HG03342 (cell line): ENCODE results near the gene PLSCR3.

Source experiments
- ATAC-seq: cut with Tn5 transposase; IDR thresholded peaks from one replicate; pipeline ENCODE4 v1.9.1; 2021; ENCODE audit warnings: mild to moderate bottlenecking, moderate library complexity; ENCODE audit not compliant: unreplicated experiment

PLSCR3 gene

DNA sequence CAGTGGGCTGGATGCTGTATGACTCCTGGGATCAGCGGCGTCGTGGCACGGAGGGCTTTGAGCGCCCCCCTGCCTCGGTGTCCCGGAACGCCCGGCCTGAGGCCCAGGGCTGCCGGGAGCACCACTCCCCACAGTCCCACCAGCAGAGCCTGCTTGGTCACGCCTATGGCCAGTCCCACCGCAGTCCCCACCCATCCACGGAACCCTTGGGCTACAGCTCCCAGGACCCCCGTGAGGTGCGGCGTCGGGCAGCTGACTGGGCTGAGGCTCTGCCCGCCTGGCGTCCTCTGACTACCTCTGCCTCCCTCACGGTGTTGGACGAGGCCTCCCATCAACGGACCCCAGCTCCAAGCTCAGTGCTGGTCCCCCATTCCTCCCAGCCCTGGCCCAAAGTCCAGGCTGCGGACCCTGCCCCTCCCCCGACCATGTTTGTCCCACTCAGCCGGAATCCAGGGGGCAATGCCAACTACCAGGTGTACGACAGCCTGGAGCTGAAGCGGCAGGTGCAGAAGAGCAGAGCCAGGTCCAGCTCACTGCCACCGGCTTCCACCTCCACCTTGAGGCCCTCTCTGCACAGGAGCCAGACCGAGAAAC, 32.7 kb upstream of the PLSCR3 start:
- ATAC-seq, result no peak

DNA sequence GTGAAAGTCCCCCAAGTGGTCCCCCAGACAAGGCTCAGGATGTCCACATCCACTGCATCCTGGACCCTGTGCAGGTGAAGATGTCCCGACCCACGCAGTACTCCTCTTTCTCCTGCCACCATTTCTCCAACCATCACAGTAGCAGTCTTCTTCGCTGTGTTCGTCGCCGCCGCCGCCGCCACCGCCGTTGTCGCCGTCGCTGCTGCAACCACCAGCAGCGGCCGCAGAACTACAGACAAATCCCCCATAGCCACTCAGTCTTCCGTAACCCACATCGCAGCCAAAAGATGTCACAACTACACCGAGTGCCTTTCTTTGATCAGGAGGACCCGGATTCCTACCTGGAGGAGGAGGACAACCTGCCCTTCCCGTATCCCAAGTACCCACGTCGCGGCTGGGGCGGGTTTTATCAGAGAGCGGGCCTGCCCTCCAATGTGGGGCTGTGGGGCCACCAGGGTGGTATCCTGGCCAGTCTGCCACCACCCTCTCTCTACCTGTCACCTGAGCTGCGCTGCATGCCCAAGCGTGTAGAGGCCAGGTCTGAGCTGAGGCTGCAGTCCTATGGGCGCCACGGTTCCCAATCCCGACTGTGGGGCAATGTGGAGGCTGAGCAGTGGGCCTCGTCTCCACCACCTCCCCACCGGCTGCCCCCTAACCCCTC, 32.0 kb upstream of the PLSCR3 start:
- ATAC-seq, result no peak

DNA sequence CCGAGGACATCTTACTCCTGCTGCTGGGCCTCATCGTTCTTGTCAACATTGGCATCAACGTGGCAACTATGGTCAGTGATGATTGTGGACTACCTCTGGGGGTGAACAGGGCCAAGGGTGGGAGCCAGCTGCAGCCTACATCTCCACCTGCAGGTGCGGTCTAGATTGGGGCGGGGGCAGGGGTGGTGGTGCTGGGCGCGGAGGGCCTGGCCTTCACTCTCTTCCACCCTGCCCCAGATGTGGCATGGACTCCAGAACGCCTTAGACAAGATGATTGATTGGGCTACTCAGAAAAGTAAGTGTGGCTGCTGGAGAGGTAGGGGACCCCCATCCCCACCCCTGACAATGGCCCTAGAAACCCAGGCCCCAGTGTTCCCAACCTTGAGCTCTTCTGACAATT, 31.4 kb upstream of the PLSCR3 start:
- ATAC-seq, result no peak

DNA sequence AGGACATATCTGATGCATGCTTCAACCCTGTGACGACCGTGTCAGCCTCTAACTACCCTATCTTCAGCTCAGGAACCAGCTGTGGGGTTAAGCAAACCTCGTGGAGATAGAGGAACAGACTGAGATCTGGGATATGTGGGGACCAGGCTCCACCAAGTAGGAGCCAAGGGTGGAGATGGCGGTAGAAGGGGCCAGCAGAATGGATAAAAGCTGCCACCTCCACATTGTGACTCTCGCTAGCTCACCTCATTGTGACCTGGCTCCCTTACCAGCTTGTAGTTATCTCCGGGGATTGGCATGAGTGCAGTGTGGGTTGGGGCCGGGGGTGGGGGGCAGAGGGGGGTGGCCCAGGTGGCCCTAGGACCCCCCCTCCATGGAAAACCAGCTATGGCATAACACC, 31.0 kb upstream of the PLSCR3 start, which contains the start of gene SPEM2:
SPEM2 (plus strand) TSS at position 301 of the 400 bp plus-strand sequence; CDS start at position 374, 73 bp downstream.
- no peak for ATAC-seq

DNA sequence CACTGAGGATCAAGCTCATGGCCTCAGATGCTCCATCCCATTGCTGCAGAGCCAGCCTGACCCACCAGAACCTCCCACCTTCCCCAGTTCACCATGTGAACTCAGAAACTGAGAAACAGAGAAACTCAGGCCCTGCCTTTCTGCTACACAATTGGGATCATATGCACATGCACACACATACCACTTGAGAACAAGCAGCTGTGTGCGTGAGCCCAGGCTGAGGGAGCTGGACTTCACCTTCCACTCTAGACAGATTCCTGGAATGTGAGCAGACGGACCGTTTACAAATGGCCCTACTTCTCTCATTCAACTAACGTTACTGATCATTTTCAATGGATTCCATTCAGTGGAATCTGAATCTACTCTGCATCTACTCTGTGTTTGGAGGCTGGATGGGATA, 29.4 kb upstream of the PLSCR3 start:
- ATAC-seq, result no peak

DNA sequence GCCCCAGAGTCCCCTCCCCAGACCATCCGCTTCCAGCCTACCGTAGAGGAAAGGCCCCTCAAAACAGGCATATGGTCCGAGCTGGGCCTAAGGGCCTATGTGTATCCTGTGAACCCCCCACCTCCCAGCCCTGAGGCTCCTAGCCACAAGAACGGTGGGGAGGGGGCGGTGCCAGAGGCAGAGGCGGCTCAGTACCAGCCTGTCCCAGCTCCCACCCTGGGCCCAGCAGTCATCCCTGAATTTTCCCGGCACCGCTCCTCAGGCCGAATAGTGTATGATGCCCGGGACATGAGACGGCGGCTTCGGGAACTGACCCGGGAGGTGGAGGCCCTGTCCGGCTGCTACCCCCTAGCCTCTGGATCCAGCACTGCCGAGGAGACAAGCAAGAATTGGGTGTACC, 26.9 kb upstream of the PLSCR3 start:
- ATAC-seq, result no peak

DNA sequence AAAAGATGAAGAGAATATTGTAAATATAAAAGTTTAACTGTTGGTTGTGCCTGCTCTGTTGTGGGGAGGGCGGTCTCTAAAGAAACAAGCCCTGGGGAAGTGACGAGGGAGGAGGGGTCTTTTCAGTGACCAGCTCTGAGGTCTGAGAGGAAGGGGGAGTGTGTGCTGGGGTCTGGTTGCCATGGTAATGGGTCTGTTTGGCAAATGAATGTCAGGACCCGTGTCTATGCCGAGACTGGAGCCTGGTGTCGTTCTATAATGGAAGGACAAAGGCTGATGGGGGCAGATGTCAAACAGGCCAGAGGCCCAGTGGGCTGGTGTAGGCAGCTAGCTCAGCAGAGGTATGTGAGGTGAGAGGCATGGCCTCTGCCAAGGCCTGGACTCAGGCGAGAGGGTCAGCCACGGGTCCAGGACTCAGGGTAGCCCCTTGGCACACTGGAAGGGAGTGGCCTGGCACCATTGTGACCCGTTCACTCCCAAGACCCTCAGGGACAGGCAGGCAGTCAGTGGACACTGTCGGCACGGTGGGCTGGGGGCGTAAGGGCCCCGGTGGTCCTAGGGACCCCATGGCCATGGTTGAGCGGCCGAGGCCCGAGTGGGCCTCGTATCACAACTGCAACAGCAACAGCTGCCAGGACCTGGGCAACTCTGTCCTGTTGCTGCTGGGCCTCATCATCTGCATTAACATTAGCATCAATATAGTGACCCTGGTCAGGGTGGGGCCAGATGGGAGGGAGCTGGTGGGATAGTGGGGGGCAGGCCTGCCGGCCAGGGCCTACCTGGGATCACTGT, 25.7 kb upstream of the PLSCR3 start, which contains the start of gene SPEM1:
SPEM1 (plus strand) TSS at position 506 of the 792 bp plus-strand sequence; CDS start at position 567, 61 bp downstream.
- ATAC-seq, result no peak

DNA sequence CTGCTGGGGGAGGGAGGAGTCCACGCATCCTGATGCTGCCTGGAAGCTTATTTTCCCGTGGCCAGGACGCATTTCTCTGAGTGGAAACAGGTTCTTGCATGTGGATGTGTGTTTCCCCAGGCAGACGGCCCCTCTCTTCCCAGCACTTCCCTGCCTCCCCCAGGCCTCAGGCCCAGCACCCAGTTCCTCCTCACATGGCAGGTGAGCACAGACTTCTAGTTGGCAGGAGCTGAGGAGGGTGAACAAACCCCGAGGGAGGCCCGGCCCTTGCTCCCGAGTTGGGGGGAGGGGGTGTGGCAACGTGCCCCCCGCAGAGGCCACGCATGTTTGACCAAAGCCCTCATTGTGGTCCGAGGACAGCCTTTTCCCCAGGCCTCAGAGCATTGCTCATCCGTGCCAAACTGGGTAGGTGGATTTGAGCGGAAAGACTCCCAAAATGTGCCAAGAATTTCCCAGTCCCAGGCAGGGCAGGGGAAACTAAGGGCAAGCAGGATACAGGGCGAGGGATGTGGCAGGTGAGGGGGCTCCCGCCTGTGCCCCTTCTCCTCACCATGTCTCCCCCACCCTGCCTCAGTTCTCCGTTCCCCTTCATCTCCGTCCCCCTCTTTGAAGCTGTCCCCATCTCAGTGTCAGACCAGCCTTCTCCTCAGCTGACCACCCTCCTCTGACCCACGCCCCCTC, 24.3 kb upstream of the PLSCR3 start:
- ATAC-seq, result no peak

DNA sequence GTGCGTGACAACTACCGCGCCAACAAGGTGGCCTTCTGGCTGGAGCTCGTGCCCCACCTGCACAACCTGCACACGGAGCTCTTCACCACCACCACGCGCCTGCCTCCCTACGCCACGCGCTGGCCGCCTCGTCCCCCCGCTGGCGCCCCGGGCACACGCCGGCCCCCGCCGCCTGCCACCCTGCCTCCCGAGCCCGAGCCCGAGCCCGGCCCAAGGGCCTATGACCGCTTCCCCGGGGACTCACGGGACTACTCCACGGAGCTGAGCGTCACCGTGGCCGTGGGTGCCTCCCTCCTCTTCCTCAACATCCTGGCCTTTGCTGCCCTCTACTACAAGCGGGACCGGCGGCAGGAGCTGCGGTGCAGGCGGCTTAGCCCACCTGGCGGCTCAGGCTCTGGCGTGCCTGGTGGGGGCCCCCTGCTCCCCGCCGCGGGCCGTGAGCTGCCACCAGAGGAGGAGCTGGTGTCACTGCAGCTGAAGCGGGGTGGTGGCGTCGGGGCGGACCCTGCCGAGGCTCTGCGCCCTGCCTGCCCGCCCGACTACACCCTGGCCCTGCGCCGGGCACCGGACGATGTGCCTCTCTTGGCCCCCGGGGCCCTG, 22.8 kb upstream of the PLSCR3 start:
- no peak for ATAC-seq

DNA sequence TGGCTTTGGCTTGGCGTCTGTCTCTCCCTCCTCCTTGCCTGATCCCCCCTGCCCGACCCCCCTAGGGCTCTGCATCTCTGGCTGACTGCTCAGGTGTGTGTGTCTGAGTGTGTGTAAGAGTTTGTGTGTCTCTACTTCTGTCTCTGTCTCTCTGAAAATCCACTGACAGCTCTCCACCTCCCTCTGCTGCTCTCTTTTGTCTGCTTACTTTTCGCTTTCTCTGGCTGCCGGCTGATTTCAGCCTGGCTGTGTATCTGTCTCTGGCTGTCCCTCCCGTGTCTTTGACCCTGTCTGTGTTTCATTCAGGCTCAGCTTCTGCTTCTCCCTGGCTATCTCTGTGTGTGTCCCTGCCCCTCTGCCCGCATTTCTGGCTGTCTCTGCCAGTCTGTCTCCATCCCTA, 22.0 kb upstream of the PLSCR3 start:
- no peak for ATAC-seq

DNA sequence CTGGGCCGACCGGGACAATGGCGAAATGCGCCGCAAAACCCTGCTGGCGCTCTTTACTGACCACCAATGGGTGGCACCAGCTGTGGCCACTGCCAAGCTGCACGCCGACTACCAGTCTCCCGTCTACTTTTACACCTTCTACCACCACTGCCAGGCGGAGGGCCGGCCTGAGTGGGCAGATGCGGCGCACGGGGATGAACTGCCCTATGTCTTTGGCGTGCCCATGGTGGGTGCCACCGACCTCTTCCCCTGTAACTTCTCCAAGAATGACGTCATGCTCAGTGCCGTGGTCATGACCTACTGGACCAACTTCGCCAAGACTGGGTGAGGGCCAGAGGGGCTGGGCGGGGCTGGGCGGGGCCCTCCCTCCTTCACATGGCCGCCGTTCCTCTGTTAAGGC, 21.5 kb upstream of the PLSCR3 start:
- no peak for ATAC-seq

DNA sequence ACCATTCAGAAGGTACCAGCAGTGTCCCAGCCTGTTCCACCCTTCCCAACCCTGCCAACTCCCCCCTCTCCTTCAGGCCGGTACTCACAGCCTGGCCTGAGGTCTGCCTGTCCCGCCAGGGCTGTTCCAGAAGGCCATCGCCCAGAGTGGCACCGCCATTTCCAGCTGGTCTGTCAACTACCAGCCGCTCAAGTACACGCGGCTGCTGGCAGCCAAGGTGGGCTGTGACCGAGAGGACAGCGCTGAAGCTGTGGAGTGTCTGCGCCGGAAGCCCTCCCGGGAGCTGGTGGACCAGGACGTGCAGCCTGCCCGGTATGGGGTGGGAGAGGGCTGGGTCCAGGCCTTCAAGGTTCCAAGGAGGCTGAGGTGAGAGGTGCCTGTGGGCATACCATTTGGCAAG, 20.5 kb upstream of the PLSCR3 start:
- ATAC-seq, result no peak

DNA sequence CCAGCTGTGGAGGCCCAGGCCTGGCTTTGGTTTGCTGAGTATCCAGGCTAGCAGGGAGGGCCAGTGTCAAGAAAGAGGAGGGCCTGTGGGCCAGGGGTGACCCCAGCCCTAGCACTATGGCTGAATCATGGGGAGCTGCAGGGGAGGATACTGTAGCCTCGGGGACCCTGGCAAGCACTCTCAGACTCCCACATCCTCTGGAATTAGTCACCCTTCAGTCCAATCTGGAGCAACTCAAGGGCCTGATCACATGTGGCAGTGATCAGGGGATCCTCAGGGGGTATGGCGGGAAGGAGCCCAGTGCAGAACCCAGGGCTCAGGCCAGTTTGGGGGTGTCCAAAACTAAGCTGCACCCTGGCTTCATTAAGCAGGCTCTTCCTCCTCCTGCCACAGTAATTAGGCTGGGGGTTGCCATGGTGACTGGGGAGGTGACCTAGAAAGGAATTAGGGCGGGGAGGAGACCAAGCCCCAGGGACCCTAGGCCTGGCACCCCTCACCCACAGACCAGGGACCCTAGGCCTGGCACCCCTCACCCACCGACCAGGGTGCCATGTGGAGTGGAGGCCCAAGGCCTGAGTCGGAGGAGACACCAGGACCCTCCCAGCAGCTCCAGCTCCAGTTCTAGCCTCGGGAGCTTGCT, 19.1 kb upstream of the PLSCR3 start:
- no peak for ATAC-seq

DNA sequence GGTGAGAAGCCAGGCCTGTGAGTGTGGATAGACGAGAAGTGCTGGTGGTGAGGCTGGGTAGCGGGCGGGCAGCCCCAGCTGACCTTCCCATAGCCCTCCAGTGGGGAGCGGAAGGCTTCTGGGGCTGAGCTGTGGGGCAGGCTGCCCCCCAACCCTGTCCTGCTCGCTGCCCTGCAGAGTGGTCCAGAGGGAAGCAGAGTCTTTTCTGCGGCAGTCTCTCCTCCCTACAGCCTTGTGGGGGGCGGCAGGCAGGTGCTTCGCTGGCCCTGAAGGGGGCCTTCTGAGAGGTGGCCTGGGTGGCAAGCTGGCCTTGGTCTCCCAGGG, 17.1 kb upstream of the PLSCR3 start:
- no peak for ATAC-seq

DNA sequence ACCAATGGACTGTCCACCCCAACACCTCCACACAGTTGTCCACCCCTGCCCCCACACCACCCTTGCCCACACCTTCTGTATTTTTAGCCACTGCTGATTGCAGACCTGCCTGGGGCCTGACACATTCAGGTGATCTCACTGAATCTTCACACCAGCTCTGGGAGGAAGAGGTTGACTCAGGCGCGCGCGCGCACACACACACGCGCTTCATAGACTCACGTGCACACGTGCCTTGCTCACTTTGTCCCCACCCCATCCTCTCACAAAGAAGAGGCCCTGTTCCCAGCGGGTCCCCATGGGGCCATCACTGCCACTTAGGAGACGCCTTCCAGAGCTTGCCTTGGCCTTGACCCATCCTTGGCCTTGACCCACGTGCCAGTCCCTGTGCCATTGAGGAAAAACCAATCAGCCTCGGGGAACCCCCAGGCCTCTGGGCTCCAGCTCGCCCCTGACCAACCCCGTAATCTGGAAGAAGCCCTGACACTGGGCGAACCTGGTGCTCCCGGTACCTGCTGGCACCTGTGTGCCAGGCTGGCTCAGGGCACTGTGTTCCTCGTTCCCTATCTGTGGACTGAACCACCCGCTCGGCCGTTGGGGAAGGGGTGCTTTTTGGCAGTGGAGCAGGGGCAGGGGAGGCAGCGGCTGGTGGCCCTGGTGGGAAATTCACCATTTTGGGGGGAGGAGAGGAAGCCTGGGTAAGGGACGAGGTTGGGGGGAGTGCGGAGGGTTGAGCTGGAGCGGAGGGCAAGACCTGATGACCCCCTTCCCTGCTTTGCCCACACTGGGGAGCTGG, 16.5 kb upstream of the PLSCR3 start:
- ATAC-seq, result no peak

DNA sequence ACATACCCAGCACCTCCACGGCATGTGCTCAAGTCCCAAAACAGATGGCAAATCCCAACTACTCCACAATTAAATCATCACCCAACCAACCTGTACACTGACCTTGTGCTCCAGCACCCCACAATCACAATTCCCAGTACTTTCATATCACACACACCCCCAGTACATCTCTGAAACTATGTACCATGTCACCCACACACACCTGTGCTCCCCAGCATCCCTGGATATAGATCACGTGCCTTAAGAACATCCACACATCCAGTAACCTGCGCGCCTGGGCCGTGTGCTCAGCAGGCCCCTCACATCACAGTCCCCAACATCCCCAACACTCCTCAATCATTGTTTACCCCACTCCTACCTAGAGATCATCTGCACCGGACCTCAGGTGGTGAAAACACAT, 15.4 kb upstream of the PLSCR3 start:
- no peak for ATAC-seq

DNA sequence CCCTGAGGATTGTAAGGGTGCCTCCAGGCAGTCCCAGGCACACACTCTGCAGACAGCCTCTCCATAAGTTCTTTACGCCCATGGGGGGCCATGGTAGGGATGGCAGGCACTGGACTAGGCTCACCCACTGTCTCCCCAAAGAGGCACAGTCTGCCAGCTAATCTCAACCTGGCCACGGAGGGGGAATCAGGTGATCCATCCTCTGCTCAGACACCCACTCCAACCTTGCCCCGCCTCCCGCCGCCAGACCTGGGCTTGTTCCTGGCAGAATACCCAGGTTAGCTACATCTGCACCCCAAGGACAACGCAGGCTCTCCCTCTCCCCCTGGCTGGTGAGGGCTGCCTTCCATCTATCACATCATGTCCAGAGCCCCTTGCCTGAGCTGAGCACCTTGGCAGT, 14.5 kb upstream of the PLSCR3 start:
- ATAC-seq, result no peak

DNA sequence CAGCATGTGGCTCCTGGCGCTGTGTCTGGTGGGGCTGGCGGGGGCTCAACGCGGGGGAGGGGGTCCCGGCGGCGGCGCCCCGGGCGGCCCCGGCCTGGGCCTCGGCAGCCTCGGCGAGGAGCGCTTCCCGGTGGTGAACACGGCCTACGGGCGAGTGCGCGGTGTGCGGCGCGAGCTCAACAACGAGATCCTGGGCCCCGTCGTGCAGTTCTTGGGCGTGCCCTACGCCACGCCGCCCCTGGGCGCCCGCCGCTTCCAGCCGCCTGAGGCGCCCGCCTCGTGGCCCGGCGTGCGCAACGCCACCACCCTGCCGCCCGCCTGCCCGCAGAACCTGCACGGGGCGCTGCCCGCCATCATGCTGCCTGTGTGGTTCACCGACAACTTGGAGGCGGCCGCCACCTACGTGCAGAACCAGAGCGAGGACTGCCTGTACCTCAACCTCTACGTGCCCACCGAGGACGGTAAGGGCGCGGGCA, 14.0 kb upstream of the PLSCR3 start:
- ATAC-seq, result no peak

DNA sequence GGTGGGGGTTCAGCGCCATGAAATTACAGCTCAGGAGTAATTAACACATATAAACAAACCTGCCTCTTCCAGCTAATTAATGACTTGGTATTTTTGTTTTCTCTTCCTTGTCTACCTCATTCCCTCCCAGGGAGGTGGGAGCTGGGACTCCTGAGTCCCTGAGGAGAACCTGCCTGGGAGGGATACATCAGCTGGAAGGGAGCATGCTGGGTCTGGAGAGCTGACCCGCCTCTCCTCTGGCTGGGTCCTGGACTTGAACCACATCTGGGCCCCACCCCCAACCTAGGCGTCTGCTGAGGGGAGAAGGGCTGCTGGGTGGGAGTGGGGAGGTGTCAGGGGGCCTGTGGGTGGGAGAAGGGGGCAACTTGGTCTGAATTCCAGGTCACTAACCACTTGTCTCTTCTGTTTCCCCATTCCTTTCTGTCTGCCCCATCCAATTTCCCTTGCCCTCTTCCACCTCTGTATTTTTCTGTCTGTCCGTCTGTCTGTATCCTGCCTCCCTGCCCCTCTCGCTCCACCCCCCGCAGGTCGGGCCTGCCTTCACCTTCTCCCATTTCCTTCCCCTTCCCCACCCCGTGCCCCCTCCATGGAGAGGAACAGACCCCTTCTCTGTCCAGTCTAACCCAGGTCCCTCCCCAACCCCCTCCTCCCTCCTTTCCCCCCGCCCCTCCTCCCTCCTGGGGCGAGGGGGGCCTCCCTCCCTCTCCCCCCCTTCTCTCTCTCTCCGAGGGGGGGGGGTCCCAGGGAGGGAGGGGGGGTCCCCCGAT, 13.3 kb upstream of the PLSCR3 start, which contains the start of gene NLGN2:
NLGN2 (plus strand) TSS at position 361 of the 767 bp plus-strand sequence. CDS start 411 bp downstream, outside the sequence.
- no peak for ATAC-seq
